Panc1 (cell line): ENCODE data around the gene INAFM2.

ENCODE experiments used
- CTCF ChIP-seq: fragments of 450-650 bp; IDR thresholded peaks from 2 replicates; pipeline ENCODE4 v1.5.1; 2017; ENCODE audit warnings: mild to moderate bottlenecking
- POLR2AphosphoS5 ChIP-seq: IDR thresholded peaks from 2 replicates; pipeline ENCODE4 v1.6.1; 2012; ENCODE audit warnings: mild to moderate bottlenecking, low read depth, low read length, moderate library complexity
- REST ChIP-seq, 2 experiments: IDR thresholded peaks; 2 replicates each; pipeline ENCODE4 v1.6.1; 2011 to 2012; ENCODE audit warnings: low read depth in 2 of 2, control low read depth in 1 of 2, low read length in 1 of 2, mild to moderate bottlenecking in 1 of 2, moderate library complexity in 1 of 2; ENCODE audit not compliant: insufficient read depth in 1 of 2
- SIN3A ChIP-seq: IDR thresholded peaks from 2 replicates; pipeline ENCODE4 v1.6.1; 2012; ENCODE audit warnings: low read depth, mild to moderate bottlenecking, low read length, moderate library complexity, borderline replicate concordance; ENCODE audit not compliant: insufficient read depth
- TCF7L2 ChIP-seq: IDR thresholded peaks from 2 replicates; pipeline ENCODE4 v1.6.1; 2011; ENCODE audit warnings: mild to moderate bottlenecking, low read depth, low read length, inconsistent platforms

- peak; percentile 100 for TF ChIP-seq CTCF
- TF ChIP-seq REST (IDR thresholded peaks at IDR 0.05; ENCODE audit: insufficient read depth in 1 of 2, low read depth in 2 of 2, low read length in 1 of 2): no peak
- TF ChIP-seq POLR2AphosphoS5: peak; percentile 59; the same call in 1 of the 2 replicates
- no peak for TF ChIP-seq SIN3A
- TF ChIP-seq TCF7L2: no peak
These were observed 48.9 kb upstream of the INAFM2 start for GRCh38 chr15:40274350-40275274.
